H1 (cell line): ENCODE data around the gene KCNMA1. TPM values are rescaled to one million over a fixed set of nuclear protein-coding genes. Genes with fewer than 3 reads are reported as not detected.

ENCODE experiments used
- CTCF ChIA-PET: fragments of 300-600 bp; sonication (Branson Sonifier 250); formaldehyde crosslinking; loops from one replicate; lab custom pipeline; 2021; ENCODE audit not compliant: partially characterized antibody; lab: Charles Lee
- POLR2A ChIA-PET: fragments of 300-600 bp; sonication (Branson Sonifier 250); formaldehyde crosslinking; loops from one replicate; lab custom pipeline; 2021; ENCODE audit warnings: inconsistent platforms; ENCODE audit not compliant: partially characterized antibody; lab: Charles Lee
- DNase-seq, 2 experiments: peaks; one replicate each; pipeline versions ENCODE4 v3.0.0 to v3.0.0-alpha.2; 2010 to 2022; ENCODE audit warnings: low spot score in 2 of 2, low read depth in 1 of 2, mixed read lengths in 1 of 2
- FAIRE-seq: peaks from 2 replicates; lab custom pipeline; 2011; peaks lifted over from hg19 to GRCh38; lab: Jason Lieb, UNC
- H2AFZ ChIP-seq: 2 replicates; pipeline ENCODE4 v1.8.1; 2012; ENCODE audit warnings: low read length, inconsistent platforms
- H2AK5ac ChIP-seq: 2 replicates; pipeline ENCODE4 v1.6.1; 2013; ENCODE audit warnings: low read depth, low read length
- H2BK120ac ChIP-seq: replicated peaks from 2 replicates; pipeline ENCODE3; 2013; ENCODE audit warnings: low read depth, low read length, inconsistent platforms
- H2BK12ac ChIP-seq: 2 replicates; pipeline ENCODE4 v1.6.1; 2013; ENCODE audit warnings: low read depth, low read length
- H2BK15ac ChIP-seq: 2 replicates; pipeline ENCODE4 v1.6.1; 2013; ENCODE audit warnings: low read length
- H2BK20ac ChIP-seq: 2 replicates; pipeline ENCODE4 v1.6.1; 2013; ENCODE audit warnings: low read length
- H2BK5ac ChIP-seq: 2 replicates; pipeline ENCODE4 v1.6.1; 2013; ENCODE audit warnings: low read depth, low read length
- H3K14ac ChIP-seq: 2 replicates; pipeline ENCODE4 v1.6.1; 2013; ENCODE audit warnings: inconsistent platforms; ENCODE audit not compliant: insufficient read length
- H3K18ac ChIP-seq: 2 replicates; pipeline ENCODE4 v1.6.1; 2013; ENCODE audit warnings: low read length; ENCODE audit errors: extremely low read depth
- H3K23ac ChIP-seq: 2 replicates; pipeline ENCODE4 v1.6.1; 2013; ENCODE audit warnings: inconsistent platforms; ENCODE audit not compliant: insufficient read length
- H3K23me2 ChIP-seq: 2 replicates; pipeline ENCODE4 v1.6.1; 2013; ENCODE audit warnings: low read depth, low read length
- H3K27ac ChIP-seq: 2 replicates; pipeline ENCODE4 v1.6.1; 2011; ENCODE audit warnings: low read depth, low read length, inconsistent platforms
- H3K27me3 ChIP-seq, 4 experiments: replicated peaks in 1 of 4; 1 replicate in 1 of 4; 2 replicates in 3 of 4; pipeline versions ENCODE4 v1.6.1 to v1.8.1; 2011 to 2013; ENCODE audit warnings: low read length in 3 of 4, mild to moderate bottlenecking in 3 of 4, inconsistent platforms in 2 of 4, mixed read lengths in 2 of 4, moderate library complexity in 1 of 4; ENCODE audit not compliant: control insufficient read depth in 3 of 4, insufficient read depth in 3 of 4; ENCODE audit errors: extremely low read depth in 1 of 4
- H3K36me3 ChIP-seq, 4 experiments: 2 replicates each; pipeline versions ENCODE4 v1.6.1 to v1.8.1; 2011 to 2013; ENCODE audit warnings: mild to moderate bottlenecking in 4 of 4, low read length in 3 of 4, moderate library complexity in 2 of 4, control low read depth in 1 of 4, inconsistent platforms in 1 of 4; ENCODE audit not compliant: insufficient read depth in 4 of 4, control insufficient read depth in 2 of 4
- H3K4ac ChIP-seq: replicated peaks from 2 replicates; pipeline ENCODE3; 2013; ENCODE audit warnings: low read length, low read depth, mixed read lengths, inconsistent platforms; ENCODE audit not compliant: insufficient read length
- H3K4me1 ChIP-seq, 4 experiments: replicated peaks in 1 of 4; 1 replicate in 1 of 4; 2 replicates in 3 of 4; pipeline versions ENCODE4 v1.6.1 to v1.8.1; 2011 to 2013; ENCODE audit warnings: low read length in 3 of 4, inconsistent platforms in 2 of 4, mixed read lengths in 1 of 4; ENCODE audit not compliant: insufficient read depth in 4 of 4, control insufficient read depth in 3 of 4
- H3K4me2 ChIP-seq, 2 experiments: 2 replicates each; pipeline versions ENCODE4 v1.6.1 to v1.8.1; 2011 to 2013; ENCODE audit warnings: low read depth in 2 of 2, low read length in 2 of 2, control low read depth in 1 of 2, inconsistent platforms in 1 of 2, mild to moderate bottlenecking in 1 of 2; ENCODE audit not compliant: insufficient read depth in 1 of 2
- H3K4me3 ChIP-seq, 4 experiments: fragments of 200-600, 300-600 bp in 1 of 4; sonication (generic), shearing (Covaris generic), sonication (Bioruptor Twin) in 1 of 4; 2 replicates each; pipeline versions ENCODE4 v1.5.1 to v1.8.1; 2011 to 2016; ENCODE audit warnings: low read length in 4 of 4, low read depth in 3 of 4, control low read depth in 2 of 4, inconsistent platforms in 2 of 4, mild to moderate bottlenecking in 2 of 4, mixed read lengths in 1 of 4, moderate library complexity in 1 of 4; ENCODE audit not compliant: insufficient read depth in 2 of 4; ENCODE audit errors: extremely low read depth in 1 of 4
- H3K56ac ChIP-seq: replicated peaks from 2 replicates; pipeline ENCODE3; 2013; ENCODE audit warnings: low read depth, mild to moderate bottlenecking, mixed read lengths, low read length, inconsistent platforms; ENCODE audit not compliant: insufficient read length
- H3K79me1 ChIP-seq: 2 replicates; pipeline ENCODE4 v1.6.1; 2013; ENCODE audit warnings: low read depth, low read length, control low read depth
- H3K79me2 ChIP-seq, 2 experiments: 2 replicates each; pipeline versions ENCODE4 v1.6.1 to v1.8.1; 2012 to 2013; ENCODE audit warnings: low read length in 2 of 2, mild to moderate bottlenecking in 2 of 2, inconsistent platforms in 1 of 2; ENCODE audit not compliant: insufficient read depth in 2 of 2, control insufficient read depth in 1 of 2
- H3K9ac ChIP-seq, 4 experiments: replicated peaks in 1 of 4; 1 replicate in 1 of 4; 2 replicates in 3 of 4; pipeline versions ENCODE4 v1.6.1 to v1.8.1; 2011 to 2013; ENCODE audit warnings: low read depth in 3 of 4, low read length in 3 of 4, control low read depth in 2 of 4, mild to moderate bottlenecking in 2 of 4, moderate library complexity in 2 of 4, inconsistent platforms in 1 of 4; ENCODE audit errors: extremely low read depth in 1 of 4
- H3K9me3 ChIP-seq, 2 experiments: 2 replicates each; pipeline versions ENCODE4 v1.6.1 to v1.8.1; 2012 to 2013; ENCODE audit warnings: mild to moderate bottlenecking in 2 of 2, moderate library complexity in 2 of 2, control low read depth in 1 of 2, inconsistent platforms in 1 of 2, low read depth in 1 of 2, low read length in 1 of 2, mixed read lengths in 1 of 2; ENCODE audit not compliant: insufficient read depth in 2 of 2
- H4K20me1 ChIP-seq, 2 experiments: replicated peaks in 1 of 2; 2 replicates each; pipeline versions ENCODE3 to v1.8.1; 2011 to 2013; ENCODE audit warnings: inconsistent platforms in 2 of 2, low read length in 2 of 2, mild to moderate bottlenecking in 1 of 2; ENCODE audit not compliant: insufficient read depth in 2 of 2, control insufficient read depth in 1 of 2
- H4K5ac ChIP-seq: 2 replicates; pipeline ENCODE4 v1.6.1; 2013; ENCODE audit warnings: low read length, low read depth, mixed read lengths, inconsistent platforms; ENCODE audit not compliant: insufficient read length
- H4K8ac ChIP-seq: 2 replicates; pipeline ENCODE4 v1.8.0; 2013; ENCODE audit warnings: mild to moderate bottlenecking, moderate library complexity, low read length, inconsistent platforms; ENCODE audit not compliant: insufficient read depth; ENCODE audit errors: extremely low read depth
- H4K91ac ChIP-seq: replicated peaks from 2 replicates; pipeline ENCODE3; 2013; ENCODE audit warnings: low read length, mixed read lengths, inconsistent platforms; ENCODE audit not compliant: insufficient read length
- CREB1 ChIP-seq: IDR thresholded peaks from 2 replicates; pipeline ENCODE4 v1.6.1; 2012; ENCODE audit warnings: inconsistent platforms
- EGR1 ChIP-seq: IDR thresholded peaks from 2 replicates; pipeline ENCODE4 v1.6.1; 2011; ENCODE audit warnings: low read depth, low read length, borderline replicate concordance
- POLR2AphosphoS5 ChIP-seq: IDR thresholded peaks from 2 replicates; pipeline ENCODE4 v1.6.1; 2011; ENCODE audit warnings: low read depth, low read length
- RFX5 ChIP-seq: IDR thresholded peaks from 2 replicates; pipeline ENCODE4 v1.6.1; 2011; ENCODE audit warnings: low read depth, low read length, improper control_type of control experiment, borderline replicate concordance
- SIN3A ChIP-seq, 2 experiments: IDR thresholded peaks in 1 of 2; conservative IDR thresholded peaks in 1 of 2; 2 replicates each; pipeline ENCODE4 v1.6.1; 2011 to 2012; ENCODE audit warnings: low read length in 2 of 2, improper control_type of control experiment in 1 of 2, low read depth in 1 of 2, mild to moderate bottlenecking in 1 of 2
- SP1 ChIP-seq: IDR thresholded peaks from 2 replicates; pipeline ENCODE4 v1.6.1; 2011; ENCODE audit warnings: low read depth, low read length
- WGBS, 2 experiments: shearing (Covaris generic) in 1 of 2; methylation state at CpG; one replicate each; pipeline versions ENCODE4 v1.1.6 to v1.1.7; 2013 to 2015; ENCODE audit warnings: low lambda C conversion rate in 2 of 2, mixed read lengths in 2 of 2, inconsistent platforms in 1 of 2, low coverage in 1 of 2, missing lambda C conversion rate in 1 of 2; ENCODE audit not compliant: insufficient replicate concordance in 2 of 2, insufficient coverage in 1 of 2, insufficient read length in 1 of 2; ENCODE audit errors: extremely low coverage in 1 of 2, missing lambda C conversion rate in 1 of 2; 5-methylcytosine and 5-hydroxymethylcytosine counted together
- polyA plus RNA-seq, 7 experiments: library from polyadenylated mRNA; depleted of rRNA in 3 of 7; stranded (reverse) in 5 of 7; unstranded in 2 of 7; fragments of >200 nt in 5 of 7; fragments of 200-250 nt in 2 of 7; gene quantifications; 1 replicate in 5 of 7; 2 replicates in 1 of 7; 4 replicates in 1 of 7; pipeline versions ENCODE4 v1.2.1 to v1.2.3, GENCODE V29; 2011 to 2013; ENCODE audit warnings: missing spikeins in 2 of 7, mixed read lengths in 2 of 7
- total RNA-seq: library from RNA; stranded (reverse); fragmentation: NEBNext Ultra II Directional; extraction: Animal tissue kit (Norgen Biotek cat#: 25700); gene quantifications from 2 replicates; pipeline ENCODE4 v1.2.1, GENCODE V29; 2021

Gene KCNMA1
- total and polyA plus RNA-seq, 2 of the 8 experiments (the other 6 are each of a cell fraction or from before 2014, with no cell fraction given) = 10.2 to 11.1 TPM

GRCh38 chr10:76993213-76993612 lies 644.4 kb downstream of the KCNMA1 start:
- Histone ChIP-seq H3K23me2 (no peaks in the 10 kb centered on the region), H2BK15ac (no peak overlapping the region), H2AK5ac (no peak overlapping the region), H3K56ac (no peak overlapping the region), H3K4me2 (no peak overlapping the region), H3K27ac (no peak overlapping the region), H3K23ac (no peak overlapping the region), H4K5ac (no peak overlapping the region), H2AFZ (no peak overlapping the region), H3K4me1 (peaks cover 0 to 4% (median 0%) of the 10 kb centered on the region in 4 experiments; a peak in 1 of 7 replicates), H3K4me3 (no peak overlapping the region), H3K27me3 (no peaks in the 10 kb centered on the region), H3K14ac (no peak overlapping the region), H4K8ac (no peak overlapping the region), H3K9ac (no peak overlapping the region), H4K91ac (no peak overlapping the region), H2BK12ac (no peak overlapping the region), H2BK120ac (no peak overlapping the region), H3K18ac (no peak overlapping the region), H3K9me3 (no peaks in the 10 kb centered on the region), H3K36me3 (no peaks in the 10 kb centered on the region), H3K79me1 (no peaks in the 10 kb centered on the region), H3K79me2 (no peaks in the 10 kb centered on the region), H2BK20ac (no peak overlapping the region), H3K4ac (no peak overlapping the region), H4K20me1 (no peaks in the 10 kb centered on the region), H2BK5ac (no peak overlapping the region)
- FAIRE-seq = no peak
- DNase-seq = no peak
- WGBS, 2 experiments = 90% methylated on average over 2 of the region's 2 CpGs; no CpG with 5 or more reads in 1 of the 2 experiments
- ChIA-PET CTCF (interaction anchor here (1.0 to 2.8 kb wide), 5 partner anchors 8 to 45 kb away, joined by 3 to 20 read pairs (median 3); no protein-coding TSS in a partner anchor), POLR2A (interaction anchor here (0.9 kb wide), 1 partner anchor 15 kb away, joined by 3 read pairs; no protein-coding TSS in a partner anchor)
- TF ChIP-seq SP1 (no peak), POLR2AphosphoS5 (no peak), RFX5 (no peak), CREB1 (no peak), SIN3A (conservative IDR thresholded peaks at IDR 0.05 in 1 of 2, IDR thresholded peaks at IDR 0.05 in 1 of 2; ENCODE audit: low read depth in 1 of 2, low read length in 2 of 2) (no peak), EGR1 (no peak)
